Erythroblast (primary cell): ENCODE results near the gene PMVK.

Experiments
- DNase-seq, 2 experiments: peaks; one replicate each; lab custom pipeline; 2025; lab: John Stamatoyannopoulos, UW
- GATA1 ChIP-seq: IDR thresholded peaks from 2 replicates; pipeline ENCODE4 v1.6.1; 2011; ENCODE audit warnings: low read depth, mild to moderate bottlenecking, control low read depth, low read length, moderate library complexity
- POLR2A ChIP-seq: IDR thresholded peaks from 2 replicates; pipeline ENCODE4 v1.6.1; 2011; ENCODE audit warnings: mild to moderate bottlenecking, low read length

Gene PMVK

GRCh38 chr1:154960446-154961136 lies 24.1 kb upstream of the PMVK start:
- TF ChIP-seq POLR2A (no peak), GATA1 (no peak)

GRCh38 chr1:154959426-154959780 lies 22.9 kb upstream of the PMVK start:
- no peak for DNase-seq
- no peak for TF ChIP-seq POLR2A

More at GRCh38 chr1:154960446-154961136, 24.1 kb upstream of the PMVK start:
- DNase-seq, result no peak

- no peak for TF ChIP-seq GATA1
- TF ChIP-seq POLR2A, result no peak
- no peak for DNase-seq
Observed at GRCh38 chr1:154958681-154959425, 22.3 kb upstream of the PMVK start.

GRCh38 chr1:154958036-154958435 lies 21.5 kb upstream of the PMVK start:
- no peak for DNase-seq
- TF ChIP-seq GATA1 (no peak), POLR2A (no peak)

- TF ChIP-seq POLR2A (no peak), GATA1 (no peak)
- DNase-seq, result no peak
Observed at GRCh38 chr1:154957091-154957657, 20.7 kb upstream of the PMVK start.

- DNase-seq, result no peak
- TF ChIP-seq GATA1, result no peak
- TF ChIP-seq POLR2A, result no peak
Observed at GRCh38 chr1:154956544-154956941, 20.0 kb upstream of the PMVK start.

- TF ChIP-seq POLR2A (peak; percentile 66), GATA1 (no peak)
- DNase-seq, result peak; percentile 90 to 92
Observed at GRCh38 chr1:154955718-154956543, 19.4 kb upstream of the PMVK start, which contains the start of gene PBXIP1. TSS of gene PBXIP1 (minus strand) at chr1:154956099. CDS start at chr1:154953721, 2,378 bp downstream.

GRCh38 chr1:154955039-154955717 lies 18.7 kb upstream of the PMVK start:
- TF ChIP-seq GATA1 (no peak), POLR2A (no peak)
- DNase-seq, result peak; percentile 81 to 86

- no peak for DNase-seq
- TF ChIP-seq GATA1 (no peak), POLR2A (no peak)
Observed at GRCh38 chr1:154954541-154954940, 18.0 kb upstream of the PMVK start.

- DNase-seq, result no peak
- no peak for TF ChIP-seq GATA1
- TF ChIP-seq POLR2A, result no peak
Observed at GRCh38 chr1:154953611-154954038, 17.1 kb upstream of the PMVK start.

- no peak for TF ChIP-seq POLR2A
- TF ChIP-seq GATA1, result no peak
- DNase-seq, result no peak
Observed at GRCh38 chr1:154952664-154953063, 16.1 kb upstream of the PMVK start.

GRCh38 chr1:154951901-154952657 lies 15.6 kb upstream of the PMVK start:
- TF ChIP-seq GATA1, result no peak
- TF ChIP-seq POLR2A, result no peak
- DNase-seq, result no peak

- TF ChIP-seq POLR2A (no peak), GATA1 (no peak)
Observed at GRCh38 chr1:154948079-154948478, 11.6 kb upstream of the PMVK start.

More at GRCh38 chr1:154948079-154948478, 11.6 kb upstream of the PMVK start:
- DNase-seq, result no peak
